ENCODE measurements around the gene PCIF1.

Gene PCIF1

GRCh38 chr20:45967551-45968080 is 33.1 kb downstream of the PCIF1 start:
- no peak for DNase-seq (ENCODE audit: low read depth)
- TF ChIP-seq CTCF (conservative IDR thresholded peaks at IDR 0.05; ENCODE audit: low read depth, low read length), result no peak
- no peak overlapping the region for H3K4me3 ChIP-seq (ENCODE audit: low read length)

GRCh38 chr20:45968081-45968671 is 33.7 kb downstream of the PCIF1 start:
- no peak for TF ChIP-seq CTCF (conservative IDR thresholded peaks at IDR 0.05; ENCODE audit: low read depth, low read length)
- no peak overlapping the region for H3K4me3 ChIP-seq (ENCODE audit: low read length)

GRCh38 chr20:45968801-45969711 is 34.6 kb downstream of the PCIF1 start:
- TF ChIP-seq CTCF (conservative IDR thresholded peaks at IDR 0.05; ENCODE audit: low read depth, low read length), result no peak
- H3K4me3 ChIP-seq (ENCODE audit: low read length), result no peak overlapping the region

More at GRCh38 chr20:45968081-45968671, 33.7 kb downstream of the PCIF1 start:
- no peak for DNase-seq (ENCODE audit: low read depth)

GRCh38 chr20:45969712-45970634 is 35.5 kb downstream of the PCIF1 start:
- peak overlapping the region; percentile 94 for H3K4me3 ChIP-seq (ENCODE audit: low read length)
- peak; percentile 17 for DNase-seq (ENCODE audit: low read depth)
- TF ChIP-seq CTCF (conservative IDR thresholded peaks at IDR 0.05; ENCODE audit: low read depth, low read length), result peak; percentile 78

More at GRCh38 chr20:45968801-45969711, 34.6 kb downstream of the PCIF1 start:
- DNase-seq (ENCODE audit: low read depth), result no peak

- DNase-seq (ENCODE audit: low read depth), result no peak
- TF ChIP-seq CTCF (conservative IDR thresholded peaks at IDR 0.05; ENCODE audit: low read depth, low read length), result no peak
- H3K4me3 ChIP-seq (ENCODE audit: low read length), result peak overlapping the region; percentile 94
These were observed 36.4 kb downstream of the PCIF1 start for GRCh38 chr20:45970646-45971424.

- no peak for TF ChIP-seq CTCF (conservative IDR thresholded peaks at IDR 0.05; ENCODE audit: low read depth, low read length)
- DNase-seq (ENCODE audit: low read depth), result no peak
- peak overlapping the region; percentile 94 for H3K4me3 ChIP-seq (ENCODE audit: low read length)
These were observed 36.9 kb downstream of the PCIF1 start for GRCh38 chr20:45971425-45971674.

All from retinal pigment epithelial cell (primary cell).